Activated naive CD8-positive, alpha-beta T cell treated with anti-CD3 and anti-CD28 coated beads for 36 hours (primary cell): ENCODE data around the gene FOXO1. TPM values are rescaled to one million over a fixed set of nuclear protein-coding genes. Genes with fewer than 3 reads are reported as not detected.
"Not testable (repeated sequence)": the region's sequence is repeated elsewhere in the genome, so short reads cannot be mapped to it uniquely, and the experiment has no call there.

Experiments used
- DNase-seq: peaks from one replicate; pipeline ENCODE4 v3.0.0; 2021
- H3K27ac Mint-ChIP-seq: one replicate; pipeline ENCODE4 v1.8.0; 2022; ENCODE audit warnings: mild to moderate bottlenecking, moderate library complexity, mixed read lengths
- H3K27me3 Mint-ChIP-seq: one replicate; pipeline ENCODE4 v1.8.0; 2022; ENCODE audit warnings: mild to moderate bottlenecking, mixed read lengths
- H3K36me3 Mint-ChIP-seq: one replicate; pipeline ENCODE4 v1.8.0; 2021; ENCODE audit warnings: mild to moderate bottlenecking, mixed read lengths
- H3K4me1 Mint-ChIP-seq: one replicate; pipeline ENCODE4 v1.8.0; 2021; ENCODE audit warnings: mixed read lengths
- H3K4me3 Mint-ChIP-seq: one replicate; pipeline ENCODE4 v1.8.0; 2022; ENCODE audit warnings: mild to moderate bottlenecking, moderate library complexity, mixed read lengths
- H3K9me3 Mint-ChIP-seq: one replicate; pipeline ENCODE4 v1.8.0; 2022; ENCODE audit warnings: mixed read lengths
- total RNA-seq, 2 experiments: library from RNA; stranded (reverse); gene quantifications; one replicate each; pipeline ENCODE4 v1.2.3, GENCODE V29; 2021

Gene FOXO1
- total RNA-seq, 2 experiments from 2014 or later = 38.4 to 38.7 TPM

GRCh38 chr13:40672765-40673397 lies 6.4 kb upstream of the FOXO1 start:
- H3K27ac Mint-ChIP-seq = peak overlapping the region; percentile 20
- no peaks in the 10 kb centered on the region for H3K9me3 Mint-ChIP-seq
- no peaks in the 10 kb centered on the region for H3K36me3 Mint-ChIP-seq
- no peak overlapping the region for H3K4me3 Mint-ChIP-seq
- no peak for DNase-seq
- no peaks in the 10 kb centered on the region for H3K27me3 Mint-ChIP-seq
- peaks cover 34% of the 10 kb centered on the region for H3K4me1 Mint-ChIP-seq

GRCh38 chr13:40671956-40672764 lies 5.7 kb upstream of the FOXO1 start:
- no peaks in the 10 kb centered on the region for H3K36me3 Mint-ChIP-seq
- H3K27me3 Mint-ChIP-seq = no peaks in the 10 kb centered on the region
- no peak overlapping the region for H3K27ac Mint-ChIP-seq
- no peak overlapping the region for H3K4me3 Mint-ChIP-seq
- H3K4me1 Mint-ChIP-seq = peaks cover 41% of the 10 kb centered on the region
- no peaks in the 10 kb centered on the region for H3K9me3 Mint-ChIP-seq
- no peak for DNase-seq

- Mint-ChIP-seq H3K36me3 (peaks cover 2% of the 10 kb centered on the region), H3K4me1 (peaks cover 39% of the 10 kb centered on the region), H3K27ac (no peak overlapping the region), H3K4me3 (no peak overlapping the region), H3K9me3 (no peaks in the 10 kb centered on the region), H3K27me3 (no peaks in the 10 kb centered on the region)
- DNase-seq = no peak
These were observed 3.9 kb upstream of the FOXO1 start for GRCh38 chr13:40670307-40670706.

- H3K27ac Mint-ChIP-seq = peak overlapping the region; percentile 68
- H3K9me3 Mint-ChIP-seq = no peaks in the 10 kb centered on the region
These were observed 1.9 kb upstream of the FOXO1 start for GRCh38 chr13:40668335-40668734.

GRCh38 chr13:40667622-40667978 lies 1.2 kb upstream of the FOXO1 start:
- Mint-ChIP-seq H3K4me3 (peak overlapping the region; percentile 88), H3K27ac (peak overlapping the region; percentile 78), H3K4me1 (peaks cover 34% of the 10 kb centered on the region), H3K9me3 (no peaks in the 10 kb centered on the region), H3K36me3 (peaks cover 15% of the 10 kb centered on the region), H3K27me3 (no peaks in the 10 kb centered on the region)
- no peak for DNase-seq

More at GRCh38 chr13:40668335-40668734, 1.9 kb upstream of the FOXO1 start:
- peak; percentile 48 for DNase-seq
- H3K36me3 Mint-ChIP-seq = peaks cover 12% of the 10 kb centered on the region
- peaks cover 38% of the 10 kb centered on the region for H3K4me1 Mint-ChIP-seq
- no peaks in the 10 kb centered on the region for H3K27me3 Mint-ChIP-seq
- peak overlapping the region; percentile 88 for H3K4me3 Mint-ChIP-seq

GRCh38 chr13:40666933-40667621 lies 636 bp upstream of the FOXO1 start:
- DNase-seq = no peak
- Mint-ChIP-seq H3K4me1 (peaks cover 34% of the 10 kb centered on the region), H3K36me3 (peaks cover 15% of the 10 kb centered on the region), H3K9me3 (no peaks in the 10 kb centered on the region), H3K4me3 (peak overlapping the region; percentile 88), H3K27me3 (no peaks in the 10 kb centered on the region), H3K27ac (peak overlapping the region; percentile 83)

- Mint-ChIP-seq H3K27ac (peak overlapping the region; percentile 93), H3K4me1 (peaks cover 43% of the 10 kb centered on the region), H3K4me3 (peak overlapping the region; percentile 89), H3K36me3 (peaks cover 23% of the 10 kb centered on the region), H3K9me3 (peaks cover 6% of the 10 kb centered on the region), H3K27me3 (no peaks in the 10 kb centered on the region)
- peak; percentile 57 for DNase-seq
These were observed 1.1 kb downstream of the FOXO1 start for GRCh38 chr13:40665126-40666044.

- Mint-ChIP-seq H3K9me3 (peaks cover 6% of the 10 kb centered on the region), H3K4me3 (peak overlapping the region; percentile 96), H3K4me1 (peaks cover 48% of the 10 kb centered on the region), H3K27ac (peak overlapping the region; percentile 99), H3K36me3 (peaks cover 28% of the 10 kb centered on the region), H3K27me3 (no peaks in the 10 kb centered on the region)
- DNase-seq = peak; percentile 71
These were observed 1.9 kb downstream of the FOXO1 start for GRCh38 chr13:40664350-40665125.

- H3K27me3 Mint-ChIP-seq, H3K9me3 Mint-ChIP-seq: not testable (repeated sequence)
- Mint-ChIP-seq H3K27ac (peak overlapping the region; percentile 99), H3K4me3 (peak overlapping the region; percentile 96), H3K36me3 (peaks cover 28% of the 10 kb centered on the region), H3K4me1 (peaks cover 47% of the 10 kb centered on the region)
- peak; percentile 75 for DNase-seq
These were observed 2.4 kb downstream of the FOXO1 start for GRCh38 chr13:40664100-40664349.

- peak; percentile 30 for DNase-seq
- peak overlapping the region; percentile 96 for H3K4me3 Mint-ChIP-seq
- peak overlapping the region; percentile 99 for H3K27ac Mint-ChIP-seq
- no peaks in the 10 kb centered on the region for H3K27me3 Mint-ChIP-seq
- peaks cover 39% of the 10 kb centered on the region for H3K36me3 Mint-ChIP-seq
- H3K4me1 Mint-ChIP-seq = peaks cover 49% of the 10 kb centered on the region
- H3K9me3 Mint-ChIP-seq = peaks cover 6% of the 10 kb centered on the region
These were observed 3.6 kb downstream of the FOXO1 start for GRCh38 chr13:40662866-40663265.

- DNase-seq = no peak
- H3K27me3 Mint-ChIP-seq = no peaks in the 10 kb centered on the region
- peak overlapping the region; percentile 99 for H3K27ac Mint-ChIP-seq
- H3K4me3 Mint-ChIP-seq = peak overlapping the region; percentile 96
- H3K36me3 Mint-ChIP-seq = peaks cover 46% of the 10 kb centered on the region
- peaks cover 51% of the 10 kb centered on the region for H3K4me1 Mint-ChIP-seq
- peaks cover 9% of the 10 kb centered on the region for H3K9me3 Mint-ChIP-seq
These were observed 4.4 kb downstream of the FOXO1 start for GRCh38 chr13:40661875-40662665.

GRCh38 chr13:40660692-40661091 lies 5.7 kb downstream of the FOXO1 start:
- peak overlapping the region; percentile 75 for H3K27ac Mint-ChIP-seq
- no peaks in the 10 kb centered on the region for H3K27me3 Mint-ChIP-seq
- peak overlapping the region; percentile 29 for H3K4me3 Mint-ChIP-seq
- peaks cover 55% of the 10 kb centered on the region for H3K36me3 Mint-ChIP-seq
- no peak for DNase-seq
- H3K9me3 Mint-ChIP-seq = peaks cover 9% of the 10 kb centered on the region
- peaks cover 63% of the 10 kb centered on the region for H3K4me1 Mint-ChIP-seq

- Mint-ChIP-seq H3K27me3 (no peaks in the 10 kb centered on the region), H3K36me3 (peaks cover 52% of the 10 kb centered on the region), H3K9me3 (peaks cover 9% of the 10 kb centered on the region), H3K27ac (peak overlapping the region; percentile 75), H3K4me1 (peaks cover 64% of the 10 kb centered on the region), H3K4me3 (peak overlapping the region; percentile 29)
- DNase-seq = no peak
These were observed 6.2 kb downstream of the FOXO1 start for GRCh38 chr13:40660141-40660664.
